Measurements from ENCODE around the gene PGR. TPM values are rescaled to one million over a fixed set of nuclear protein-coding genes. Genes with fewer than 3 reads are reported as not detected.
"Not testable (repeated sequence)": the region's sequence is repeated elsewhere in the genome, so short reads cannot be mapped to it uniquely, and the experiment has no call there.

The PGR gene
- total RNA-seq, 1 experiment from 2014 or later: not detected

DNA sequence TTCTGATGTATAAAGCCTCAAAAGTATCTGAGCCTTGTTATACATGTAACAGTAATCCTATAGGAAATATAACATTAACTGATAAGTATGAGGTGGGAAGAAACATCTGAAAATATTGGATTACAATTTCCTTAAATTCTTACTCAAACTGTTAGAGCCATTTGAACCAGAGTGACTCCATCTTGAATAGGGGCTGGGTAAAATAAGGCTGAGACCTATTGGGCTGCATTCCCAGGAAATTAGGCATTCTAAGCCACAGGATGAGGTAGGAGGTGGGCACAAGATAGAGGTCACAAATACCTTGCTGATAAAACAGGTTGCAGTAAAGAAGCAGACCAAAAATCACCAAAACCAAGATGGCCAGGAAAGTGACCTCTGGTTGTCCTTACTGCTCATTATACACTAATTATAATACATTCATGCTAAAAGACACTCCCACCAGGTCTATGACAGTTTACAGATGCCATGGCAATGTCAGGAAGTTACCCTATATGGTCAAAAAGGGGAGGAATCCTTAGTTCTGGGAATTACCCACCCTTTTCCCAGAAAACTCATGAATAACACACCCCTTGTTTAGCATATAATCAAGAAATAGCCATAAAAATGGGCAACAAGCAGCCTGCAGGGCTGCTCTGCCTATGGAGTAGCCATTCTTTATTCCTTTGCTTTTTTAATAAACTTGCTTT lies 114.9 kb downstream of the PGR start:
- H3K79me2 ChIP-seq (ENCODE audit: low read length): no peaks in the 10 kb centered on the region
- no peak overlapping the region for H3K9ac ChIP-seq (ENCODE audit: low read length)
- H3K27ac ChIP-seq (ENCODE audit: low read length): no peak overlapping the region
- H3K4me2 ChIP-seq (ENCODE audit: low read length): no peak overlapping the region
- POLR2A ChIA-PET (ENCODE audit: unreplicated experiment): no interaction called here
- CTCF ChIA-PET: no interaction called here
- no peaks in the 10 kb centered on the region for H3K36me3 ChIP-seq (ENCODE audit: low read depth, low read length)
- H4K20me1 ChIP-seq (ENCODE audit: low read length): no peaks in the 10 kb centered on the region
- no peak overlapping the region for H2AFZ ChIP-seq (ENCODE audit: low read length)
- H3K4me3 ChIP-seq (ENCODE audit: low read length): no peak overlapping the region
- no peak for TF ChIP-seq EZH2 (IDR thresholded peaks at IDR 0.05; ENCODE audit: low read length, unreplicated experiment)
- TF ChIP-seq, protein P1, sequence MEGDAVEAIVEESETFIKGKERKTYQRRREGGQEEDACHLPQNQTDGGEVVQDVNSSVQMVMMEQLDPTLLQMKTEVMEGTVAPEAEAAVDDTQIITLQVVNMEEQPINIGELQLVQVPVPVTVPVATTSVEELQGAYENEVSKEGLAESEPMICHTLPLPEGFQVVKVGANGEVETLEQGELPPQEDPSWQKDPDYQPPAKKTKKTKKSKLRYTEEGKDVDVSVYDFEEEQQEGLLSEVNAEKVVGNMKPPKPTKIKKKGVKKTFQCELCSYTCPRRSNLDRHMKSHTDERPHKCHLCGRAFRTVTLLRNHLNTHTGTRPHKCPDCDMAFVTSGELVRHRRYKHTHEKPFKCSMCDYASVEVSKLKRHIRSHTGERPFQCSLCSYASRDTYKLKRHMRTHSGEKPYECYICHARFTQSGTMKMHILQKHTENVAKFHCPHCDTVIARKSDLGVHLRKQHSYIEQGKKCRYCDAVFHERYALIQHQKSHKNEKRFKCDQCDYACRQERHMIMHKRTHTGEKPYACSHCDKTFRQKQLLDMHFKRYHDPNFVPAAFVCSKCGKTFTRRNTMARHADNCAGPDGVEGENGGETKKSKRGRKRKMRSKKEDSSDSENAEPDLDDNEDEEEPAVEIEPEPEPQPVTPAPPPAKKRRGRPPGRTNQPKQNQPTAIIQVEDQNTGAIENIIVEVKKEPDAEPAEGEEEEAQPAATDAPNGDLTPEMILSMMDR (conservative IDR thresholded peaks at IDR 0.05; ENCODE audit: low read depth, low read length): no peak
- TF ChIP-seq EZH2phosphoT487 (IDR thresholded peaks at IDR 0.05; ENCODE audit: borderline replicate concordance, low read length): no peak
- H3F3A ChIP-seq (ENCODE audit: low read length, unreplicated experiment): no peaks in the 10 kb centered on the region
- no peaks in the 10 kb centered on the region for H3K4me1 ChIP-seq (ENCODE audit: insufficient read depth, low read length)
- BruUV-seq (replicated peaks): no TSS peak
- H3K9me3 ChIP-seq (ENCODE audit: low read length): no peaks in the 10 kb centered on the region
- H3K9me2 ChIP-seq (replicated peaks; ENCODE audit: low read length): no peaks in the 10 kb centered on the region
- ATAC-seq (no peak), DNase-seq (no peak)
- H3K27me3 ChIP-seq (ENCODE audit: low read length): peaks cover 41% of the 10 kb centered on the region
- intact Hi-C loops (cut with micrococcal nuclease): no loop called here

DNA sequence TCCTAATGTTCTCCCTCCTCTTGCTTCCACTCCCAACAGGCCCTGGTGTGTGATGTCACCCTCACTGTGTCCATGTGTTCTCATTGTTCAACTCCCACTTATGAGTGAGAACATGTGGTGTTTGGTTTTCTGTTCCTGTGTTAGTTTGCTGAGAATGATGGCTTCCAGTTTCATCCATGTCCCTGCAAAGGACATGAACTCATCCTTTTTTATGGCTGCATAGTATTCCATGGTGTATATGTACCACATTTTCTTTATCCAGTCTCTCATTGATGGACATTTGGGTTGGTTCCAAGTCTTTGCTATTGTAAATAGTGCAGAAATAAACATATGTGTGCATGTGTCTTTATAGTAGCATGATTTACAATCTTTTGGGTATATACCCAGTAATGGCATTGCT lies 115.9 kb downstream of the PGR start:
- H3K27ac ChIP-seq (ENCODE audit: low read length); H3K4me3 ChIP-seq (ENCODE audit: low read length); H3K4me1 ChIP-seq (ENCODE audit: insufficient read depth, low read length); H3K36me3 ChIP-seq (ENCODE audit: low read depth, low read length); CTCF ChIA-PET; H4K20me1 ChIP-seq (ENCODE audit: low read length); H3K9me2 ChIP-seq (replicated peaks; ENCODE audit: low read length); H3K79me2 ChIP-seq (ENCODE audit: low read length); ATAC-seq; intact Hi-C loops (cut with micrococcal nuclease); H2AFZ ChIP-seq (ENCODE audit: low read length); POLR2A ChIA-PET (ENCODE audit: unreplicated experiment); H3K9ac ChIP-seq (ENCODE audit: low read length); H3F3A ChIP-seq (ENCODE audit: low read length, unreplicated experiment); H3K4me2 ChIP-seq (ENCODE audit: low read length); BruUV-seq (replicated peaks); H3K9me3 ChIP-seq (ENCODE audit: low read length); DNase-seq: not testable (repeated sequence)
- peaks cover 34% of the 10 kb centered on the region for H3K27me3 ChIP-seq (ENCODE audit: low read length)

DNA sequence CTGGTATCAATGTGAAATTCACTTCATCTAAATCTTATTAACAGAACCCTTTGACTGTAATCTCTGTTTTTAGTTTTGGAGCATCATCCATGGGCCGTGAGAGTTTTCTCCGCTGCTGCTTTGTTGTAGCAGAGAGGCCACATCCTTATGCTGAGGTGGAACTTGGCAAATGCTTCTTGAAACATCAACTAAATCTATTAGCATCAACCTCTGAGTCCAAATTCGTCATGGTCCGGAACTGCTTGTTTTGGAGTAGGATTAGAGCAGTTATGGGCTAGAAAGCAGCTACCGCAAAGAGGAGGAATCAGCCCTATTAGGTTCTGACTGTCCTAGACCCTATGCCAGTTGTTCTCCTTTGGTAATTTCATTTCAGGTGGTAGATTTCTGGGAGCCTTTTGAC lies 117.7 kb downstream of the PGR start:
- Histone ChIP-seq H4K20me1 (ENCODE audit: low read length) (no peaks in the 10 kb centered on the region), H3K4me1 (ENCODE audit: insufficient read depth, low read length) (no peaks in the 10 kb centered on the region), H3K9ac (ENCODE audit: low read length) (no peak overlapping the region), H2AFZ (ENCODE audit: low read length) (no peak overlapping the region), H3K4me2 (ENCODE audit: low read length) (no peak overlapping the region), H3K36me3 (ENCODE audit: low read depth, low read length) (no peaks in the 10 kb centered on the region), H3F3A (ENCODE audit: low read length, unreplicated experiment) (no peaks in the 10 kb centered on the region), H3K9me3 (ENCODE audit: low read length) (no peaks in the 10 kb centered on the region), H3K27me3 (ENCODE audit: low read length) (peaks cover 28% of the 10 kb centered on the region), H3K79me2 (ENCODE audit: low read length) (no peaks in the 10 kb centered on the region), H3K27ac (ENCODE audit: low read length) (no peak overlapping the region), H3K9me2 (replicated peaks; ENCODE audit: low read length) (no peaks in the 10 kb centered on the region), H3K4me3 (ENCODE audit: low read length) (no peak overlapping the region)
- intact Hi-C loops (cut with micrococcal nuclease): no loop called here
- ATAC-seq: no peak
- no peak for DNase-seq
- BruUV-seq (replicated peaks): no TSS peak
- ChIA-PET CTCF (no interaction called here), POLR2A (ENCODE audit: unreplicated experiment) (no interaction called here)
- no peak for TF ChIP-seq EZH2phosphoT487 (IDR thresholded peaks at IDR 0.05; ENCODE audit: borderline replicate concordance, low read length)
- TF ChIP-seq, protein P1 (conservative IDR thresholded peaks at IDR 0.05; ENCODE audit: low read depth, low read length): no peak
- no peak for TF ChIP-seq EZH2 (IDR thresholded peaks at IDR 0.05; ENCODE audit: low read length, unreplicated experiment)
